Inflammatory macrophage (primary cell): ENCODE measurements around the gene ZNF428.
"Not testable (repeated sequence)": the region's sequence is repeated elsewhere in the genome, so short reads cannot be mapped to it uniquely, and the experiment has no call there.

Source experiments
- DNase-seq, 2 donors: peaks; one replicate each; pipeline ENCODE4 v3.0.0-alpha.2; 2020 to 2022

The ZNF428 gene

DNA sequence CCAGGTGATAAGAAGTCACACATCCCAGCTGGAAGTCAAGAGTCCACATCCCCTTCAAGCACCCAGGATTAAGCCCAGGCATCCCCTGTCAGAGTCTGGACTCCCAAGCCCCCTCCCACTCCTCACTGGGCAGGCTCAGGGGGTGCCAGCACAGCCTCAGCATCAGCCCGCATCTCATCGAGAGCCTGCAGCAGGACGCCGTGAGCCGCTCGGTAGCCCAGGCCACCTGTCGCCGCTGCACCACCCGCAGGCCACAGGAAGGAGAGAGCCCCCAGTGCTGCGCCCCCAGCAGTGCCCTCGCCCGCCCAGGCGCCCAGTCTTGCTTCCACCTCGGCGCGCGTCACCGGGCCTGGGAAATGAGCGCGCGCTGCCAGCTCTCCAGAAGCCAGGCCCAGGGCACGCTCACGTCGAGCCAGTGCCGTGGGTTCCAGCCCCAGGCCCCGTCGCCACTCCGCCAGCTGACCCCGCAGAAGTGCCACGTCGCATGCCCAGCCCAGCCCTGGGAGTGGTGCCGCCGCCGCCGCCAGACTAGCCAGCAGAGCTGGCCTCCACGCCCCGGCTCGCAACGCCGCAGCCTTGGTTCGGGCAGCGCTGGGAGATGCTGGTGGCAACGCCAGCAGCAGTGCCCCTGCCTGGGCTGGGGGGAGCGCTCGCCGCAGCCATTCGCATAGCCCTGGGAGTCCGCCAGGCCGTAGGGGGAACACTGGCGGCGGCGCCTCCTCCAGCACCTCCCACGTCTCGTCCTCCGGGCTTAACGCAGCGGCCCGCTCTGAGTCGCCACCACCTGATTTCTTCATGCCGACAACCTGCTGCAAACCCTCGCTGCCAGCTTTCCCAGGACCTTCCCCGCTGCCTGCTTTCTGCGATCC lies 27.3 kb downstream of the ZNF428 start:
- DNase-seq, result no peak

DNA sequence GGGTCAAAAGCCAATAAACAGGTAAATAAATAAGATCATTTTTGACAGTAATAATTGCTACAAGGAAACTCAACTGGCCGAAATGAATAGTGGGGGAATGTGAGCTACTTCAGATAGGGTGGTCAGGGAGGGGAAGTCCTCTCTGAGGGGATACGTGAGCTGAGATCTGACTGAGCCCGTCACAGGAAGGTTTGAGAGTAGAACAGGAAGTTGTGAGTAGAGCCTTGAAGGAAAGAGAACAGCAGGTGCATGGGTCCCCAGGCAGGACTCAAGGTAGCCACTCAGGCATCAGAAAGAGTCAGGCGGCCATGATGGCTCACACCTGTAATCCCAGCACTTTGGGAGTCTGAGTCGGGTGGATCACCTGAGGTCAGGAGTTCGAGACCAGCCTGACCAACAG lies 29.8 kb downstream of the ZNF428 start:
- no peak for DNase-seq

GRCh38 chr19:43589277-43589676 lies 30.2 kb downstream of the ZNF428 start:
- DNase-seq, result no peak

GRCh38 chr19:43587029-43587428 lies 32.4 kb downstream of the ZNF428 start:
- not testable (repeated sequence) for DNase-seq

GRCh38 chr19:43586346-43586745 lies 33.1 kb downstream of the ZNF428 start:
- no peak for DNase-seq

- DNase-seq, result no peak
Observed at GRCh38 chr19:43584484-43584883, 34.9 kb downstream of the ZNF428 start.

GRCh38 chr19:43582495-43582894 lies 36.9 kb downstream of the ZNF428 start:
- no peak for DNase-seq

DNA sequence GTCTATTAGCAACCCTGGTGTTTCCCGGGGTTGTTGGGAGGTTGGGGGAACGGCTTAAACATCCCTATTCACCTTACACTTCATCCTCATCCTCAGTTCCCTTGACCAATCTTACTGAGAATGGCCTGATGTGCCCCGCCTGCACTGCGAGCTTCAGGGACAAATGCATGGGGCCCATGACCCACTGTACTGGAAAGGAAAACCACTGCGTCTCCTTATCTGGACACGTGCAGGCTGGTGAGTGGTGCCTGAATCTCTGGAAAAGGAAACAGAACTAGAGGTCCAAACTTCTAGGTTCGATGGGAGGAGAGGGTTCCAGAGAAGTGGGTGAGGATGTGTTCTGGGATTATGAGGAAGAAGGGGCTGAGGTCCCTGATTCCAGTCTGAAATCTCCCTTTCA lies 38.0 kb downstream of the ZNF428 start:
- DNase-seq, result no peak

- DNase-seq, result no peak
Observed at GRCh38 chr19:43578787-43579186, 40.6 kb downstream of the ZNF428 start.

DNA sequence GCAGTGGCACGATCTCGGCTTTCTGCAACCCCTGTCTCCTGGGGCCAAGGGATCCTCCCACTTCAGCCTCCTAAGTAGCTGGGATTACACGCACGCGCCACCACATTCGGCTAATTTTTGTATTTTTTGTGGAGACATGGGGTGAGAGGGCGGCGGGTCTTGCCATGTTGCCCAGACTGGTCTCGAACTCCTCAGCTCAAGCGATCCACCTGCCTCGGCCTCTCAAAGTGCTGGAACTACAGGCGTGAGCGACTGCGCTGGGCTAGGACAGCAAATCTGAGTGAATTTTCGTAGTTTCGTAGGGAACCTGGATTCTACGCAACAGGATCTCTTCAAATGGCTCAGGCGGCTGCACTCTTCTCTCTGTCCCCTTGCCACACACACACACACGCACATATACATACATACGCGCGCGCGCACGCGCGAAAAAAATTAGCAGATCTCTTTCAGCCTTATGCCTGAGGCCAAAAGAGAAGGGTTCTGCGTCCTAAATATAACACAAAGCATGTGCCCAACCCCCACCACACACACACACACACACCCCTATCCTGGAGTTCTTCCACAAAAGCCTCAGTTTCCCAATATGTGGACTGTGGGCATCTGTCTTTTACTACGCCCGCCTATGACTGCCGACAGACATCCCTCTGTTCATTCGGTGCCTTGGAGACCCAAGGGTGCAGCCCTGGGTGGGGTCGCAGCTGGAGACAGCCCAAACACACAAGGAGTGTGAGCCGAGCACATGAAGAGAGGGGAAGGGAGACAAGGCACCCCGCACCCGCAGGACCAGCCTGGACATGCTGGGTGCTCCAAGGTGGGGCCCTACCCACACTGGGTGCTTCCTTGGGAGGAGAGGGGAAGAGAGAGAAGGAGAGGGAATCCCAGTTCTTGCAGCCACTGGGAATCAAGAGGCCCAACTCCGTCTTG lies 43.2 kb downstream of the ZNF428 start:
- DNase-seq, result no peak

DNA sequence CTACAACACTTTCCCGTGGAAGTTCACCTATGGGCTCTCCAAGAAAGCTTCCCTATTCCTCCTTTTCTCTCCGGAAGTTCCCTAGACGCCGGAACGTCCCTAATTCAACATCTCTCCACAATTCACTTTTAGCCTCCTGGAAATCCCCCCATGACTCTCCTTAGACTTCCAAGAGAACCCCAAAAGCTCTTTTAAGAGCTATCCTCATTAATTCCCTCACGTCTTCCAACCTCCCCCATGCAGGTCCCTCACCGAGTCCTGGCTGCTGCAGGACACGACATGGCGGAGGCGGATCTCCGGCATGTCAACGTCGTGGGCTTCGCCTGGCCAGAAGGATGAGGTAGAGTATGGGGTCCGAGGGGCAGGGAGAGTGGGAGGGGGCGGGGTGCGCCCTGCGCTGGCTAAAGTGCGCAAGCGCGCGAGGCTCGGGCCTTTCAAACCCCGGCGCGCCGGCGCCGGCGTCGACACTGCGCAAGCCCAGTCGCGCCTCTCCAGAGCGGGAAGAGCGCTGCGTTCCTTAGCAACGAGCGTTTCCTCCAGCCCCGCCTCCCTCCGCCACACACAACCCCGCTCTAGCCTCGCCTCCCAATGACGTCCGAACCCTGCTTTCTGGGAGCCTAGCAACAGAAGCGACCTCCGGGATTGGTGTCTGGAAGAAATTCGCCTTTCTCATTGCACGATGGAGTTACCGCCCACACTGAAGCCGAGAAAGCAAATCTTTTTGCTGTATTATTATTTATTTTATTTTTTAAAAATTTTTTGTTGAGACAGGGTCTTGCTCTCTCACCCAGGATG lies 44.1 kb downstream of the ZNF428 start, which contains the start of the genes PINLYP and XRCC1:
PINLYP (plus strand) TSS at position 646 of the 795 bp plus-strand sequence. CDS start 1,391 bp downstream, outside the sequence.
XRCC1 (minus strand) TSS at position 372 of the 795 bp plus-strand sequence; CDS start at position 303, 69 bp downstream.
- DNase-seq, result peak; percentile 99

DNA sequence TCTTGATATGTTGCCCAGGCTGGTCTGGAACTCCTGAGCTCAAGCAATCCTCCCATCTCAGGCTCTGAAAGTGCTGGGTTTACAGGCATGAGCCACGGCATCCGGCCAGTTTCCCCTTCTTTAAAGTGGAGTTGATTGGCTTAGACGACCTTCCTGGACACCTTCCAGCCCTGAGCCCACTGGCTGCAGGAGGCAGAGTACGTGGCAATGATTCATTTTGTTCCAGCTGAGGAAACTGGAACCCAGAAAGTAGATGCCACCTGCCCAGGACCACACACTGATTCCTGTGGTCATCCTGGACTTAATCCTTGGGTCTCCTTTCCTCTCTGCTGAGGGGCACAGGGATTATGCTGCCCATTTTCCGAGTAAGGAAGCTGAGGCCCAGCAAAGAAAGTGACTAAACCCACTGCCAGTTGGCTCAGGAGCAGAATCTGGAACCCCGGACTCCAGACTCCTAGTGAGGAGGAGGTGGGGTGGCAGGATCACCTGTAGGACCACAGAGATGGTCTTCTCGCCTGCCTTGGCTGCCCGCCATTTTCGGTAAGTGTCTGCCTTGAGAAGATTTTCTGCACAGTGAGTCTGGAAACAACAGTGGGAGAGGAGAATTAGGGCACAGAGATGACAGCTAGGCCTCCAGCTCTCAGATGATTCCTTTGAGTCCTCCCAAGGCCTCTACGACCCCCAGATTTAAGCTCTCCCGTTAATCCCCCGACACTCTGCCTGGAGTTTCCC lies 44.8 kb downstream of the ZNF428 start:
- DNase-seq, result no peak

DNA sequence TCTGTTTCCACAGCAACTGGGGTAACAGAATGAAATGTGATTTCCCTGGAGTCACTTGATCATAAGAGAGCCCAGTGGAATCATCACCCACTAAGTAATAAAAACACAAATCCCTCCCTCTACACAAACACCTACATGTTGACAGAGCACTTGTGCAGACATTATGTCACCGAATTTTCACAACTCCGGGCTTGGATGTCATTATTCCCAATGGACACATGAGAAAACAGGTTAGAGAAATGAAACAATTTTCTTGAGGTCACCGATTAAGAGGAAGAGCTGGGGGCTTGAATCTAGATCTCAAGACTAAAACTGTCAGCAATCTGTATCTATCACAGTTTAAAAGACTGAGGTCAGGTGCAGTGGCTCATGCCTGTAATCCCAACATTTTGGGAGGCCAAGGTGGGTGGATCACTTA lies 47.2 kb downstream of the ZNF428 start:
- DNase-seq, result peak; percentile 37 to 46

GRCh38 chr19:43570174-43570791 lies 49.1 kb downstream of the ZNF428 start:
- no peak for DNase-seq

DNA sequence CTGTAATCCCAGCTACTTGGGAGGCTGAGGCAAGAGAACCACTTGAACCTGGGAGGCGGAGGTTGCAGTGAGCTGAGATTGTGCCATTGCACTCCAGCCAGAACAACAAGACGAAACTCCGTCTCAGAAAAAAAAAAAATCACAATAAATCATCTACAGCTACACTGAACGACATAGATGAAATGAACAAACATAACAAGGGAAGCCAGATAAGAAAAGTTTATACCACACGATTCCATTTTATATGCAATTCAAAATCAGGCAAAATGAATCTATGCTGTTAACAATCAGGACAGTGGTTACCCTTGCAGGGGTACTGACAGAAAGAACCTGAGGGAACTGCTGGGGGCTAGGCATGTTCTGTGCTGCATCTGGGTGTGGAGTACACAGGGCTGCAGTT lies 49.8 kb downstream of the ZNF428 start:
- DNase-seq, result no peak

DNA sequence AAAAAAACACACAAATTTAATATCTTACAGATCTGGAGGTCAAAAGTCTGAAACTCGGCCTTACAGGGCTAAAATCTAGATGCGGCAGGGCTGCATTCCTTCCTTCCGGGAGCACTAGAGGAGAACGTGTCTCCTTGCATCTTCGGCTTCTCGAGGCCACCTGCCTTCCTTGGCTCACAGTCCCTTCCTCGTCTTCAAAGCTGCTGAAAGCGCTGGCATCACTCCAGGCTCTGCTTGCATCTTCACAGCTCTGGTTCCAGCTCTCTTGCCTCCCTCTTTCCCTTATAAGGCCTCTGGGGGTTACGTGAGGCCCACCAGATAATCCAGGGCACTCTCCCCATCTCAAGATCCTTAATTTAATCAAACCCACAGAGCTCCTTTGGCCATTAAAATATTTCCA lies 54.6 kb downstream of the ZNF428 start:
- DNase-seq, result no peak

DNA sequence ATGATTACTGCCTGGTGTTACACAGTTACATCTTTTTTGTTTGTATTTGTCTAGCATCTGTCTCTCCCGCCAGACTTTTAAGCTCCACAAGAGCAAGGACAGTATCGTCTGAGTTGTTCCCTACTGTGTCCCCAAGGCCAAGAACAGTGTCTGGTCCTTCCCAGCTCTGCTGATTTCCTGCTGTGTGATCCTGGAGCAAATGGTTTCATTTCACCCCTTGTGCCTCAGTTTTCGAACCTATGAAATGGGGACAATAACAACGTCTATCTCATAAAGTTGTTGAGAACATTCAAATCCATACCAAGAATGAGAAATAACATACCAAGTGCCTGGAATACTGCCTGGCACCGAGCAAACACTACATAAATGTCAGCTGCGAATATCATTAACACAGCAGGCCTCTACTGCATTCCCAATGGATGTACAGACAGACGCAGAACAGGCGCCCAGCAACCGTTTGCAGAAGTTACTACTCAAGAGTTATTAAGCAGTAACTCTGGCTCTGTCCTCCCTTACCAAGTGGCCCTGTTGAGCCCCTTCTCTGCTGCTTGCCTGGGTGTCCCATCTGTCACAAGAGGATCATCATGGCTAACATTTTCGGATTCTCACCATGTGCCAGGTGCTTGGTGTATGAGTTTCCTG lies 55.5 kb downstream of the ZNF428 start:
- DNase-seq, result peak in 1 of 2 donors; percentile 20

DNA sequence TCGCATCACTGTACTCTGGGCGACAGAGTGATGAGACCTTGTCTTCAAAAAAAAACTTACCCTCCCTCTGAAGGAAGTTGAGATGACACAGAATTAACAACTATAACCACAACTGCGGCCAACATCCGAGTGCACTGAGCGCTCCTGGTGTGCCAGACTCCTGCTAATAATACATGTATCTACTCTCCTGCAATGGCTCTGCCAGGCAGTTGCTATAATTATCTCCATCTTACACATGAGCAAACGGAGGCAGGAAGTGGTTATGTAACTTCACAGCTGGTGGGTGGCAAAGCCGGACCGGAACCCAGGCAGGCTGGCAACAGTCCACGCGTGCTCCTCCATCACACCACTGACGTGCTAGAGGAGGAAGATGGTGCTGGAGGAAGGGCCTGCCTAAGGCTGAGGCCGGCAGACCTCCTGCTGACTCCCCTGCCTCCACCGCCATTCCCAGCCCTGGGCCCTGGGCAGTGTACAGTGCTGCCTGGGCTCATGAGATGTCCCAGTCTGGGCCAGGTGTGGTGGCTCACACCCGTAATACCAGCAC lies 56.7 kb downstream of the ZNF428 start:
- DNase-seq, result peak; percentile 94 to 95

DNA sequence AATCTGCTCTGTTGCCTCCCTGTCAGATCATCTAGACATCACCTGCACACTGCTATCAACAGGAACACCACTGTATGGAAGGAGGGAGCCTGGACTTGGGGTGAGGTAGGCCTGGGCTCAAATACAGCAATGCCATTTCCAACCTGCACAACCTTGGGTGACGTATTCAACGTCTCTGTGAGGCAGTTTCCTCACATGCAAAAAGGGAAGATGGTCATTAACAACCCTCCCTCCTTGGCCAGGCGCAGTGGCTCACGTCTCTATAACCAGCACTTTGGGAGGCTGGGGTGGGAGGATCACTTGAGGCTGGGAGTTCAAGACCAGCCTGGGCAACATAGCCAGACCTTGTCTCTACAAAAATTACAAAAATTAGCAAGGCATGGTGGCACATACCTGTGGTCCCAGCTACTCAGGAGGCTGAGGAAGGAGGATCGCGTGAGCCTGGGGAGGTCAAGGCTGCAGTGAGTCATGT lies 57.2 kb downstream of the ZNF428 start:
- peak in 1 of 2 donors; percentile 41 for DNase-seq
